Fibroblast of skin of right biceps (primary cell): ENCODE data around the gene ZNF318.

Source experiments
- DNase-seq: peaks from one replicate; pipeline ENCODE4 v3.0.0-alpha.2; 2013

ZNF318 gene

GRCh38 chr6:43299338-43300293 lies 69.8 kb downstream of the ZNF318 start:
- DNase-seq, result no peak

GRCh38 chr6:43298565-43299337 lies 70.7 kb downstream of the ZNF318 start:
- DNase-seq, result no peak

GRCh38 chr6:43297644-43298564 lies 71.5 kb downstream of the ZNF318 start, which contains the start of gene SLC22A7:
SLC22A7 (plus strand) TSS chr6:43298260; CDS start chr6:43298359, 99 bp downstream.
- DNase-seq, result no peak

GRCh38 chr6:43296780-43297497 lies 72.5 kb downstream of the ZNF318 start:
- DNase-seq, result no peak

- no peak for DNase-seq
Measured at GRCh38 chr6:43295456-43295855, 74.0 kb downstream of the ZNF318 start.

- no peak for DNase-seq
Measured at GRCh38 chr6:43294536-43294935, 74.9 kb downstream of the ZNF318 start.

GRCh38 chr6:43293698-43294097 lies 75.7 kb downstream of the ZNF318 start:
- DNase-seq, result no peak

GRCh38 chr6:43292763-43293318 lies 76.6 kb downstream of the ZNF318 start:
- no peak for DNase-seq

- no peak for DNase-seq
Measured at GRCh38 chr6:43292341-43292740, 77.1 kb downstream of the ZNF318 start.

- no peak for DNase-seq
Measured at GRCh38 chr6:43291708-43292107, 77.7 kb downstream of the ZNF318 start.

GRCh38 chr6:43290905-43291355 lies 78.5 kb downstream of the ZNF318 start:
- no peak for DNase-seq

- no peak for DNase-seq
Measured at GRCh38 chr6:43290339-43290904, 79.0 kb downstream of the ZNF318 start.

GRCh38 chr6:43287717-43288679 lies 81.4 kb downstream of the ZNF318 start:
- DNase-seq, result no peak

- no peak for DNase-seq
Measured at GRCh38 chr6:43286980-43287716, 82.3 kb downstream of the ZNF318 start.

GRCh38 chr6:43286456-43286979 lies 82.9 kb downstream of the ZNF318 start:
- no peak for DNase-seq
